22Rv1 (cell line): ENCODE data around the gene VPS52.

Source experiments
- CTCF ChIP-seq: fragments of 450-650 bp; IDR thresholded peaks from 2 replicates; pipeline ENCODE4 v1.5.1; 2017; ENCODE audit warnings: mild to moderate bottlenecking
- ZFX ChIP-seq: fragments of 450-650 bp; IDR thresholded peaks from 2 replicates; pipeline ENCODE4 v1.6.1; 2017; ENCODE audit warnings: antibody characterized with exemption, borderline replicate concordance

- TF ChIP-seq CTCF = no peak
- TF ChIP-seq ZFX = no peak
Measured at GRCh38 chr6:33295621-33296369, 24.1 kb upstream of the VPS52 start.
